ENCODE data around the gene ACACA.

ACACA gene

GRCh38 chr17:37051833-37052232, 354.8 kb downstream of the ACACA start:
- no peak for DNase-seq (ENCODE audit: low spot score)
- no peak for TF ChIP-seq CTCF (IDR thresholded peaks at IDR 0.05; ENCODE audit: extremely low read depth, missing control alignments)

DNA sequence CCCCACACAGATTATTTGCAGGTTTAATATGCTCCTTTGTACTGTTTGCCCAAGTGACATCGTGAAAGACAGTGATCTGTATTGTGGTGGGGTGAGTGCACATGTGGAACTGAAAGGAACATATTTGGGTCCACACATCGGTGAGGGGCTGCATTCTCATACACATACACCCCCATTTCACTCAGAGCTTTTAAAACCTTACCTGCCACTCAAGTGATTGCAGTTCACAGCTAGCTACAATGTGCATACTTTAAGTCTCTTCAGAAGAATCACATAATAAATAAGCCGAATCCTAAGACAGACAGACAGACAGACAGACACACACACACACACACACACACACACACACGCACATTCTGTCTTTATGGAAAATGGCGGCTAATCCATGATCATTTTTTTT, 355.3 kb downstream of the ACACA start:
- TF ChIP-seq CTCF (IDR thresholded peaks at IDR 0.05; ENCODE audit: extremely low read depth, missing control alignments), result no peak

GRCh38 chr17:37050920-37051319, 355.7 kb downstream of the ACACA start:
- no peak for TF ChIP-seq CTCF (IDR thresholded peaks at IDR 0.05; ENCODE audit: extremely low read depth, missing control alignments)

More for the DNA sequence above, 355.3 kb downstream of the ACACA start:
- DNase-seq (ENCODE audit: low spot score), result no peak

DNA sequence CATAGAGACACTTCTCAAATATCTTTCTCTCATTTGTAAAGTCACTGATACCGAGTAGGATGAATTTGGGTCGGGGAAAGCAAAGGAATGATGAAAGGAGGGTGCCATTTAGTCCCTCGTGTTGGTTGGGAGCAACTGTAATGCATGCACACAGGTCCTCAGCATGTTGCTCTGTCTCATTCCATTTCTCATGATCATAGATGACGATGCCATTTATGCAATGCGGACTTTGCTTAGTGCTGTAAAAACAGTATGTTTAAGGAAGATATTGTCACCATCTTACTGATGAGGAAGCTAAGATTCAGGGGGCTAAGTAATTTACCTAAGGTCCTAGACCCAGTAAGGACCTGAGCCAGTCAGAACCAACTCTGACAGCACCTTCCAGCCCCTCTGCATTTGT, 357.8 kb downstream of the ACACA start:
- no peak for TF ChIP-seq CTCF (IDR thresholded peaks at IDR 0.05; ENCODE audit: extremely low read depth, missing control alignments)
- no peak for DNase-seq (ENCODE audit: low spot score)

More at GRCh38 chr17:37050920-37051319, 355.7 kb downstream of the ACACA start:
- no peak for DNase-seq (ENCODE audit: low spot score)

DNA sequence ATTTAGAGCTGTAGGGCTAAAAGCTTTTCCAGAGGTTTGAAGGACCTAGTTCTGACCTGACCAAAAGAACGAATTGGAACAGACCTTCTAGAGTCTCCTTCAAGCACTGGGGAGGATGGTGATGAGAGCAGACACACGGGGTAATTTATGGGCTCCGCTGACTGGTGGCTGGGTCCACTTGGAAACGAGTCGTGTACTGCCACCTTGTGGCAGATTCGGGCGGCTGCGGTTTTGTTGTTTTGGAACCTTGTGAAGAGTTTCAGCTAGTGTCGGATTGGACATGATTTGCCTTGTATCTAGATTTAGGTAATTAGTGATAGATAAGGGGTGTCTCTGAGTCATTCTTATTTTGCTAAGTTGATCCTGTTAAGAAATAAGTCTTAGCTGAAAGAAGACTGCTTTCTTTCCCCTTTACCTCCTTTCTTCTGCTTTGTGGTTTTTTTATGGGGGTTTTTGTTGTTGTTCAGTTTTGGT, 359.0 kb downstream of the ACACA start:
- peak; percentile 81 for TF ChIP-seq CTCF (IDR thresholded peaks at IDR 0.05; ENCODE audit: extremely low read depth, missing control alignments)
- peak; percentile 72 for DNase-seq (ENCODE audit: low spot score)

GRCh38 chr17:37045351-37045922, 361.2 kb downstream of the ACACA start:
- no peak for TF ChIP-seq CTCF (IDR thresholded peaks at IDR 0.05; ENCODE audit: extremely low read depth, missing control alignments)
- no peak for DNase-seq (ENCODE audit: low spot score)

- TF ChIP-seq CTCF (IDR thresholded peaks at IDR 0.05; ENCODE audit: extremely low read depth, missing control alignments), result no peak
- no peak for DNase-seq (ENCODE audit: low spot score)
Measured at GRCh38 chr17:37043201-37043600, 363.4 kb downstream of the ACACA start.

Measured in GM20000 (cell line).